ENCODE data around the gene MED16.
"Not testable (repeated sequence)": the region's sequence is repeated elsewhere in the genome, so short reads cannot be mapped to it uniquely, and the experiment has no call there.

The MED16 gene

DNA sequence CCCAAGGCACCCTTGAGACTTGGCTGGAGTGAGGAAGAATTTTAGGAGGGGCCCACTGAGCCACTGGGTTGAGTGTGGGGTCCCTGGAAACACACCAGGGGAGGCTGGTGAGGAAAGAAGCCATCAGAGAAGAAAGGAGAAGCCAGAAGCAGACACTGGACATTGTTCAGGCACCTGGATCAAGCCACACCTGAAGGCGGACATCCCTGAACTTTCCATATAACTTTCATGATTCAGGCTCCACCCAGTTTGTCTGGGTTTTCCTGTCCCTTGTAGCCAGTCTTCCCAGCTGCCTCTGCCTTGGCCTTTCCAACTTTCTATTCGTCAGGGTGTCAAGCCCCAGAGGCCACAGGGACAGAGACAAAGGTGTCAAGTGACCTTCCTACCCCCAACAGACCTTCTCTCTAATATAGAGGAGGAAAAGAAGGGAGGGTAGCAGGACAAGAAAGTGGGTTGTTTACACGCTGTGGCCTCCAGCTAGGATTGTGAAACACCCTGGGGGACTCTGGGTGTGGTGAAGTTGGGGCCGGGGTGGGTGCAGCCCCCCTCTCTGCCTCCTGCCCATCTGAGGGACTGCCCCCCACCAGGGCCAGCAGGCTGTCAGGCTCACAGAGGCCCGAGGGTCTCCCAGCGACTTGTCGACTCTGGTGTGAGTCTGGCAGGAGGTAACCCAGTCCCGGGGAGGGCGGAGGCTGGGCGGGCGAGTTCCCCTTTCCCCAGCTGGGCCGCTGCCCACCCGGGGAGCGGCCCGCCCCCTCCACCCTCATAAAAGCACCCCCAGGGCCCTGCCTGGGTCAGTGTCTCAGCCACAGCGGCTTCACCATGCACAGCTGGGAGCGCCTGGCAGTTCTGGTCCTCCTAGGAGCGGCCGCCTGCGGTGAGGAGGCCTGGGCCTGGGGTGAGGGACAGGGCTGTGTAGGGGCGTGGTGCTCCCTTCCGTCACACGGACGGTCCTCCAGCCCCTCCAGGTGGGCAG lies 33.8 kb downstream of the MED16 start, which contains the start of gene CFD:
Gene CFD (plus strand): TSS at position 797 of the 976 bp plus-strand sequence. CDS start 26 bp downstream, at position 823.
- no peak within 1 kb of the TSS for H3K27ac ChIP-seq

DNA sequence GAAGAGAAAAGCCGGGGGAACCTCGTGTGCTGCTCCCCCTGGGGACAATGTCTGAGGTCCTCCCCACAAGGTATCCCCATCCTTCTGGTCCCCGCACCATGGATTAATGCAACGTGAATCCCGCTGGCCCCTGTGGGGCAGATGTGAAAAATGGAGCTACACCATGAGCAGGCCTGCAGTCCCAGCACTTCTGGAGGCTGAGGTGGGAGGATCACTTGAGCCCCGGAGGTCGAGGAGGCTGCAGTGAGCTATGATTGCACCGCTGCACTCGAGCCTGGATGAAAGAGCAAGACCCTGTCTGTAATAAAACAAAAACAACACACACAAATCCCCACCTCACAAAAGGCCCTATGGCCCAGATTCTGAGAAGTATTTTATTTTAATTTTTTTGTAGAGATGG lies 34.7 kb downstream of the MED16 start:
- DNase-seq (ENCODE audit: low read depth, low spot score) = no peak
- no peak overlapping the region for H3K27ac ChIP-seq

More for the DNA sequence above, 33.8 kb downstream of the MED16 start, which contains the start of gene CFD:
- no peak for DNase-seq (ENCODE audit: low read depth, low spot score)

DNA sequence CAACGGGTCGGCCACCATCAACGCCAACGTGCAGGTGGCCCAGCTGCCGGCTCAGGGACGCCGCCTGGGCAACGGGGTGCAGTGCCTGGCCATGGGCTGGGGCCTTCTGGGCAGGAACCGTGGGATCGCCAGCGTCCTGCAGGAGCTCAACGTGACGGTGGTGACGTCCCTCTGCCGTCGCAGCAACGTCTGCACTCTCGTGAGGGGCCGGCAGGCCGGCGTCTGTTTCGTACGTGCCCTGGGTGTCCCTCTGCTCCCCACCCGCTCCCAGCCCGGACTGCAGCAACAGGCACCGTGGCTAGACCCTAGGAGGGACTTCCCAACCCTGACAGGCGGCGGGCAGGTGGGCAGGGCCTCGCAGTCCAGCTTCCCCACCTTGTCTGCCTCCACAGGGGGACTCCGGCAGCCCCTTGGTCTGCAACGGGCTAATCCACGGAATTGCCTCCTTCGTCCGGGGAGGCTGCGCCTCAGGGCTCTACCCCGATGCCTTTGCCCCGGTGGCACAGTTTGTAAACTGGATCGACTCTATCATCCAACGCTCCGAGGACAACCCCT lies 37.3 kb downstream of the MED16 start:
- H3K27ac ChIP-seq = no peak overlapping the region
- DNase-seq (ENCODE audit: low read depth, low spot score) = no peak

- no peak overlapping the region for H3K27ac ChIP-seq
- DNase-seq (ENCODE audit: low read depth, low spot score) = no peak
Observed at GRCh38 chr19:855142-855541, 37.8 kb downstream of the MED16 start.

DNA sequence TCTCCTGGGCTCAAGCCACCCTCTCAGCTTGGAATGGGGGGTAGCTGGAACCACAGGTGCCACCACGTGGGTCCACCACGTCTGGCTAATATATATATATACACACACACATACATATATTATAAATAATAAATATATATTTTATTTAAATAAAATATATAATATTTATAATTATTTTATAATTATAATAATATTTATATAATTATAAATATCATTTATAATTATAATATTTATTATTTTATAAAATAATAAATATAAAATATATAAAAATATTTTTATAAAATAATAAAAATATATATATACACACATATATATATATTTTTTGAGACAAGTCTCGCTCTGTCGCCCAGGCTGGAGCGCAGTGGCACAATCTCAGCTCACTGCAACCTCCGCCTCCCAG lies 38.4 kb downstream of the MED16 start:
- H3K27ac ChIP-seq = no peak overlapping the region
- no peak for DNase-seq (ENCODE audit: low read depth, low spot score)

- DNase-seq (ENCODE audit: low read depth, low spot score); H3K27ac ChIP-seq: not testable (repeated sequence)
Observed at GRCh38 chr19:853614-854220, 39.3 kb downstream of the MED16 start.

DNA sequence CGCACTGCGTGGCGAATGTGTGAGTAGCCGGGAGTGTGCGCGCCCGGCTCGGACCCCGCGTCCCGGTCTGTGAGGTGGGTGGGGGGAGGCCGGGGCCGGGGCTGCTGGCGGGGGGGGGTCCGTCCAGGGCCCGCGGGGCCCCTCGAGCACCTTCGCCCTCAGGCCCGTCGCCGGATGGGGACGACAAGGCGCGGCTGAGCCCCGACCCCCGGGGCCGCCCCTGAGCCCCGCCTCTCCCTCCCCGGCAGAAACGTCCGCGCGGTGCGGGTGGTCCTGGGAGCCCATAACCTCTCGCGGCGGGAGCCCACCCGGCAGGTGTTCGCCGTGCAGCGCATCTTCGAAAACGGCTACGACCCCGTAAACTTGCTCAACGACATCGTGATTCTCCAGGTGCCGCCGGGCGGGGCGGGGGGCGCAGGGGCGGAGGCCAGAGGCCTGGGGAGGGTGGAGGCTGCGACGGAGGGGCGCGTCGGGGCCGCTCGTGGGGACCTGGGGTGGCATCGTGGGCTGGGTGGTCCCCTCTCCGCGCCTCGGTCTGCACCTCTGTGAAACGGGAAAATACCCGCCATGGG lies 39.9 kb downstream of the MED16 start:
- H3K27ac ChIP-seq = no peak overlapping the region
- DNase-seq (ENCODE audit: low read depth, low spot score) = no peak

GRCh38 chr19:852136-853013 lies 40.6 kb downstream of the MED16 start, which contains the start of gene ELANE:
TSS of gene ELANE (plus strand) at chr19:852303. CDS start at chr19:852329, 26 bp downstream.
- no peak within 1 kb of the TSS for H3K27ac ChIP-seq

DNA sequence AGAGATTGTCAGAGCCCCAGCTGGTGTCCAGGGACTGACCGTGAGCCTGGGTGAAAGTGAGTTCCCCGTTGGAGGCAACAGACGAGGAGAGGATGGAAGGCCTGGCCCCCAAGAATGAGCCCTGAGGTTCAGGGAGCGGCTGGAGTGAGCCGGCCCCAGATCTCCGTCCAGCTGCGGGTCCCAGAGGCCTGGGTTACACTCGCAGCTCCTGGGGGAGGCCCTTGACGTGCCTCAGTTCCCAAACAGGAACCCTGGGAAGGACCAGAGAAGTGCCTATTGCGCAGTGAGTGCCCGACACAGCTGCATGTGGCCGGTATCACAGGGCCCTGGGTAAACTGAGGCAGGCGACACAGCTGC lies 42.0 kb downstream of the MED16 start:
- no peak overlapping the region for H3K27ac ChIP-seq
- DNase-seq (ENCODE audit: low read depth, low spot score) = no peak

More at GRCh38 chr19:852136-853013, 40.6 kb downstream of the MED16 start, which contains the start of gene ELANE:
- no peak for DNase-seq (ENCODE audit: low read depth, low spot score)

- DNase-seq (ENCODE audit: low read depth, low spot score) = no peak
- H3K27ac ChIP-seq = no peak overlapping the region
Observed at GRCh38 chr19:850221-850978, 42.6 kb downstream of the MED16 start.

DNA sequence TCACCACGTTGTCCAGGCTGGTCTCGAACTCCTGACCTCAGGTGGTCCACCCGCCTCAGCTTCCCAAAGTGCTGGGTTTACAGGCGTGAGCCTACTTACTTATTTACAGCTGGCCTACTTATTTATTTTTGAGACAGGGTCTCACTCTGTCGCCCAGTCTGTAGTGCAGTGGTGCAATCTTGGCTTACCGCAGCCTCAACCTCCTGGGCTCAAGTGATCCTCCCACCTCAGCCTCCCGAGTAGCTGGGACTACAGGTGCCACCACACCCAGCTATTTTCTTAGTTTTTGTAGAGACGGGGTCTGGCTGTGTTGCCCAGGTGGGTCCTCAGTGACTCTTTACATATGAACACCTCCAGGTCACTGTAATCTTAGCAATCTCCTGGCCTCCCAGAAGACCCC lies 43.8 kb downstream of the MED16 start:
- DNase-seq (ENCODE audit: low read depth, low spot score); H3K27ac ChIP-seq: not testable (repeated sequence)

GRCh38 chr19:848386-848921 lies 44.5 kb downstream of the MED16 start:
- no peak for DNase-seq (ENCODE audit: low read depth, low spot score)
- no peak overlapping the region for H3K27ac ChIP-seq

DNA sequence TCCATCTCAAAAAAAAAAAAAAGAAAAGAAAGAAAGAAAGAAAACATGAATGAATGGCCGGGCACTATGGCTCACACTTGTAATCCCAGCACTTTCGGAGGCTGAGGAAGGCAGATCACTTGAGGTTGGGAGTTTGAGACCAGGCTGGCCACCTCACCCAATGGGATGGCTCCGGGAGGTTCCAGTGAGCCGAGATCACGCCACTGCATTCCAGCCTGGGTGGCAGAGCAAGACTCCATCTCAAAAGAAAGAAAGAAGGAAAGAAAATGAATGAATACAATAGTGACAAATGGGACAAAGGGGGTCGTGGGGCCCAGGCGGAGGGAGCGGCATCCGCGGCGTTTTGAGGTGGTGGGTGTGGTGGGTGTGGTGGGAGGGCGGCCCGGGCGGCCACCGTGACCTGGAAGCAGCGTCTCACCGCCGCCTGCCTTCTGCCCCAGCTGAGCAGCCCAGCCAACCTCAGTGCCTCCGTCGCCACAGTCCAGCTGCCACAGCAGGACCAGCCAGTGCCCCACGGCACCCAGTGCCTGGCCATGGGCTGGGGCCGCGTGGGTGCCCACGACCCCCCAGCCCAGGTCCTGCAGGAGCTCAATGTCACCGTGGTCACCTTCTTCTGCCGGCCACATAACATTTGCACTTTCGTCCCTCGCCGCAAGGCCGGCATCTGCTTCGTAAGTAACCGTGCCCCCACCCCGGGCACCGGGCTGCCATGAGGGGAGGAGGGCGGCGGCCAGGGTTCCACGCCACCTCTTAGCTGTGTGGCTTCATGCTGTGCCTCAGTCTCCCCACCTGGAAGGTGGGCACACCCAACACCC lies 47.1 kb downstream of the MED16 start:
- no peak overlapping the region for H3K27ac ChIP-seq
- DNase-seq (ENCODE audit: low read depth, low spot score) = no peak

GRCh38 chr19:844546-844971 lies 48.4 kb downstream of the MED16 start:
- no peak overlapping the region for H3K27ac ChIP-seq
- DNase-seq (ENCODE audit: low read depth, low spot score) = no peak

GRCh38 chr19:843836-844545 lies 49.0 kb downstream of the MED16 start:
- no peak overlapping the region for H3K27ac ChIP-seq
- DNase-seq (ENCODE audit: low read depth, low spot score) = no peak

DNA sequence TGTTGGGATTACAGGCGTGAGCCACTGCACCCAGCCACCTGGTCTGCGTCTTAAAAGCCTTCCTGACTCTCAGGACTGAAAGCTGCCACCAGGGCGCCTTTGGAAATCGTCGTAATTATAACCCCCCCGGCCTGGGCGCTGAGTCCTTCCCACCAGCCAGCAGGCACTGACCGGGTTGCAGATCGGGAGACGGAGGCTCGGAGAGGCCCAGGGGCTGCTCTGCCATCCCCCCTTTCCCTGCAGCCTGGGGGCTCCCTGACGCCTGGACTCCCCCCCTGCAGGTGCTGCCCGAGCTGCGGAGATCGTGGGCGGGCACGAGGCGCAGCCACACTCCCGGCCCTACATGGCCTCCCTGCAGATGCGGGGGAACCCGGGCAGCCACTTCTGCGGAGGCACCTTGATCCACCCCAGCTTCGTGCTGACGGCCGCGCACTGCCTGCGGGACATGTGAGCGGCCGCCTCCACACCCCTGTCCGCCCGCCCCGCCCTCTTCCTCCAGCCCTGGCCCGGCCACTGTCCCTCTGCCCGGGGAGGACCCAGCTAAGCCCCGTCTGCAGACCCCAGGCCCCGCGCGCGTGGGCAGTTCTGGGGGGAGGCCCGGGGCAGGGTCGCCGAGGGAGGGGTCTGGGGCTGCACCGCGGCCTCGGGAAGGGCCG lies 49.7 kb downstream of the MED16 start:
- DNase-seq (ENCODE audit: low read depth, low spot score) = no peak
- H3K27ac ChIP-seq = no peak overlapping the region

- H3K27ac ChIP-seq; DNase-seq (ENCODE audit: low read depth, low spot score): not testable (repeated sequence)
Observed at GRCh38 chr19:842802-843179, 50.2 kb downstream of the MED16 start.
